HG02840 (cell line): ENCODE results near the gene STX3.
"Not testable (repeated sequence)": the region's sequence is repeated elsewhere in the genome, so short reads cannot be mapped to it uniquely, and the experiment has no call there.

Experiments used
- ATAC-seq: cut with Tn5 transposase; IDR thresholded peaks from one replicate; pipeline ENCODE4 v1.9.1; 2021; ENCODE audit warnings: mild to moderate bottlenecking, moderate library complexity, moderate number of reproducible peaks; ENCODE audit not compliant: unreplicated experiment, low FRiP score

Gene STX3

GRCh38 chr11:59785818-59786217 is 30.6 kb downstream of the STX3 start:
- no peak for ATAC-seq

DNA sequence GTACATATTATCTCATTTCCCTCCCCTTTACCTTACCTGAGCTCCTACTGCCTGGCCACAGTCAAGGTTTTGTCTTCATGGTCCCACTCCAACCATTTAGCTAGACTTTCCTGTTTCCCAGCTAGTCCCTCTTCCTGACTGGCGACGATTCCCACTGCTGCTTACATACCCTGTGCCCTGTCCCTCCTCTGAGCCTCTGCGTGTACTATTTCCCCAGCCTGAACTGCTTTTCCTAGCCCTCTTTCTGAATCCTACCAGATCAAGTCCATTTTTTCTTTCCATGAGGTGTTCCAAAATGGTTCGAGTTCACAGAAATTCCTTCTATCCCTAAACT is 32.0 kb downstream of the STX3 start:
- ATAC-seq = no peak

DNA sequence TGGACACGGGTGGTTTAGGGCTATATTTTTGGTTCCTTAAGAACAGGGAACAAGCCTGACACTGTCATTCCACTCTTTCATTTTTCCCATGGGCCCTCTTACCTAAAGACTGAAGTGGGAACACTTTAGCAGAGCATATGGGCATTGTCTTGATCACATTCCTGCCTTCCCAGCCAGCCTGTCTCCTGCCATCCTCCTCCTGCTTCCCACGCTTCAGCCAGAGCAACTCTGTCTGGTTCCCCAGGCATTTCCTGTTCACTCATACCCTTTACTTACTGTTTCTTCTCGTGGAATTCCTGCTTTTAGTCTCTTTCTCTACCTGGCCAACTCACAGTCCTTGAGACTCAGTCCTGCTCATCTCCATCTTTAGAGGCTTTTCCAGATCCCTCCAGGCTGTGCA is 32.6 kb downstream of the STX3 start:
- ATAC-seq = no peak

DNA sequence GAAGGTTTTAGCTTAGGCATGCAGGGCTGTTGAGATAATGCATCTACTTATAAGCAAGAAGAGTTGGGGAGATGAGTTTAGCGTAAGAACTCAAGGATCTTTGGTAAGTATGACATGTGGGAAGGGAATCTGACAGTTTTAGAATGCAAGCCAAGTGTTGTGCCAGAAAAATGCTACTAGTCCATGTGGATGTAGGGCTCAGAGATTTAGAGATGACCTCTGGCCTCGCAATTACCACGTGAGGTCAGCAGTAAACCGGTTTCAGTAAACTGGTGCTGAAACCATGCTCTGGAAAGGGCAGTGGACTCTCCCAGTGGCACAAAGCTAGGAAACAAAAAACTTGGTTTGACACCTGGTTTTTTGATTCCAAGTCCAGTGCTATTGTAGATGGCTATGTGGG is 36.5 kb downstream of the STX3 start:
- no peak for ATAC-seq

DNA sequence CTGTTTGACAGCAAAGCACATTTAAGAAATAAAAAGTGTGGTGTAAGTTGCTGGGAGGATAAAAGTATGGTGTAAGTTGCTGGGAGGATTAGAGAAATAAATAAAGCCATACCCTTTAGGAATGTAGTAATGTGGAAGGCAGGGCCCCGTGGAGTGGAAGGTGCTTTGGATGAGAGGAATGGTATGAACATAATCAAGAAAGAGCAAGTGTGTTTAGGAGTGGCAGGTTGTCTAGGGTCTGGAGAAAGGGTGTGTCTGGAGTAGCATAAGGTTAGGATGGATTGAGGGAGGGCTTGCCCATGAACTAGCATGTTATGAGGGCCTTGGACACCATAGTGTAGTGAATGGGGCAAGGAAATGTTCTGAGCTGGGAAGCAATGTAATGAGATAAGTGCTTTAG is 37.3 kb downstream of the STX3 start:
- no peak for ATAC-seq

GRCh38 chr11:59794417-59794816 is 39.2 kb downstream of the STX3 start:
- ATAC-seq = no peak

DNA sequence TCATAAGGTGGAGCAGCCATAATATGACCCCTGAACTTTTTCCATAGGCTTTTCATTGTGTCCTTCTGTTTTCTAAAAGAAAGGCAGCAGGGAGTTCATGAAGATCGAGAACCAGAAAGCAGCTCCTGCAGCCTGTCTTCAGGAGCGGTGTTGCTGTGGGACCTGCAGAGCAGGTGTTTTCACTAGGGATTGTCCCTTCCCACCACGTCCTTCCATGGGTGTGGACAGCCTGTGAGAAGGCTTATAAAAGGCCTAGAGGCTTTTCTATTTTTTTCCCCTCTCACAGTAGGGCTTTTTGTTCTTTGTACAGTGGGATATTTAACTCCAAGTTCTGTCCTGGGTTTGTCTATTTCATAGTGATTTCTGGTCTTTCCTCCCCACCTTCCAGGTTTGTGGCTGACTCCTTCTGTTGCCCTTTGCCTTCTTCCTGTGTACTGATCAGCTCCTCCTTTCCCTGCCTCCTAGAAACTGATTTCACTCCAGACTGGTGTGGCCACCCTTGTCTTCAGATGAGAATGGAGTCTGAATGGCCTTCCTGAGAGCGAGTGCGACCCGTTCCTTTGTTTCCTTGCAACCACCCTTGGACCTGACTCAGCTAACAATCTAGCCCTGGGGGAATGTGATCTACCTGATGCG is 45.3 kb downstream of the STX3 start:
- ATAC-seq = no peak

DNA sequence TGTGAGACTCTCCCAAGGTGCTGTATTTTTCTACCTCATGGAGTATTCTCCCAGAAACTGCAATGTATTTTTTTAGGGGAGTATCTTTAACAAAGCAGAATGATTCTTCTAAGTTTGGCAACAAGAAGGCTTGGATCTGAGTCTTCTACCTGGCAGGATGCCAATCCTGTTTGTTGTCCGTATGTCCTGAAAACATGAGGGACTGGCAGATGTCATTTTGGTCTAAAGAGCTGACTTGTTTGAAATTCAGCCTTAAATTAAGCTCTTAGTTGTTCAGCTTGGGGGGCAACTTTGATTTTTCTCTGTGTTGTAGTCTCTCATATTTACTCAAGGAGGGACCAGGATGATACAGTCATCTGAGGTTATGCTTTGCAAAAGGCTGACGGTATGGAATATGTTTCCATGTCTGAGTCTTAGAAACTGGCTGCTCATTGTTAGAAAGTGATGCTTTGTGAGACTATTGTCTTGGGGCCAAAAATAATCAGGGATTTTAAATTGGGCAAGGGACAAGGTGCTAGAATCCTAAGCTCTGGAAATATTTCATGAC is 46.1 kb downstream of the STX3 start:
- no peak for ATAC-seq

DNA sequence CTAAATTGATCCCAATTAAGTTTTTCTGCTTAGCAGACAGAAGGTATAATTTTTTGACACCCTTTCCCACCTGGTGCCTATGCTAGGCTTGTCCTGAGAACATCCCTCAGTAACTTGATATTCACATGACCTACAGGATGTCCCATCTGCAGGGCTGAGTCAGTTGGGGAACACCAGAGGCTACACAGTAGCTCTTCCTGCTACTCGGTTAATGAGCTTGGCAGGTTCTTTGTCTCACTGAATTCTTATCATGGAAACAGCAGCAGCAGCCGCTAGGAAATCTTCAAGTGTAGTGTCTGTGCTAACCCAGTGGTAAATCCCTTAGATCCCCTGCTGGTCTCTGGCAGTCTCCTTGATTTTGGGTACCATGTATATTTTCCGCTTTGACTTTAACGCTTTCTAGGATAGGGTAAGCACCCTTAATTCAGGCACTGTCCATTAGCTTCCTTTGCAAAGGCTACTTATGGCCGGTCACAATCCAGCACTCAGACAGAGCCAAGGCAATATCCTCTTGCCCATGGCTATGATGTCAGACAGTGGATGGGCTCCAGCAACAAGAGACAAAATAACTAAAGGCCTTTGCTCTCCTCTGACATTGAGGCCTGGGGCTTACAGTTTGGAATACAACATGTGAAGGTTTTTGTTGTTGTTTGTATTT is 46.9 kb downstream of the STX3 start:
- no peak for ATAC-seq

DNA sequence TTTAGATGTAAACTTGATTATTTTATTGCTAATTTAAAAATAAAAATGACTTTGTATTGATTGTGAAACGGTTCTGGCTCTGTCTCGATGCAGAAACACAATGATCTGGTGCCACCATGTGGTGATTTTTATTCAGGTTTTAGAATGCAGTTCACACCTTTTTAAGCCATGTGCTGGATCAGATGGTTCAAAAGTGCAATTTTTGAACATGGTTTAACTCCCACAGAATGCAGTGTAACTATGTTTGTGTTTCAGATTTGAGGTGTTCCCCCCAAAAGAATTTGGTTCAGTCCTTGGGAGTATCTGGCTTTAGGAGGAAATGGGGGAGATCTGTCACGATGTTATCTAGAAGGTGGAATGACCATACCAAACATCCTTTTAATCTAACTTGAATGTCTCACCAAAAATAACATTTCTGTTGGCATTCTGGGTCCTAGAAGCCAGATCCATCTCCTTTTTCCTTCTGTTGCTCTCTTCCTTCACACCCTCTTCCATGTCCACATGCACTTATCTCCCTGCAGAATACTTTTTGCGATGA is 47.5 kb downstream of the STX3 start:
- ATAC-seq = peak; percentile 55

- no peak for ATAC-seq
Measured at GRCh38 chr11:59804061-59804460, 48.9 kb downstream of the STX3 start.

DNA sequence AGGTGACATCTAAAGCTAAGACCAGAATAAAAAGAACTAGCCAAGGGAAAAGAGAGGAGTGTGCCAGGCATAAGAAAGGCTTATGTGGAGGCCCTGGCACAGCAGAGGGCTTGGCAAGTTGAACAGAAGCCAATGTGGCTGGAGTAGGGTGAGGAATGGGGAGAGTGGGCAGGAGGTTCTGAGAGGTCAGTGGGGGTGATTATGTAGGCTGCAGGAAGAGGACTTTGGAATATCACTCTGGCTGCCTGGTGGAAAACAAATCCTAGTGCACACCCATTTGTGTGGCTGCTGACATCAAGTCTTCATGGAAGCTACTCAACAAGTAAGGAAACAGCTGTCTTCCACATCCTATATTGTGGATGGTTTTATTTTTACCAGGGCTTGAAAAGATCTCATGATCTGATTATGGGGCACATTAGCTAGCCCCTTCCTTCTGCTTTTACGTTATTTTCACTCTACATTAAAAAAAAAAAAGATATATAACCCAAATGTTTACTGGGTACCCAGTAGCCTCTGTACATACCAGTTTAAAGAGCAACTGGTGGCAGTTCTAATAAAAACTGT is 52.0 kb downstream of the STX3 start:
- ATAC-seq = no peak

DNA sequence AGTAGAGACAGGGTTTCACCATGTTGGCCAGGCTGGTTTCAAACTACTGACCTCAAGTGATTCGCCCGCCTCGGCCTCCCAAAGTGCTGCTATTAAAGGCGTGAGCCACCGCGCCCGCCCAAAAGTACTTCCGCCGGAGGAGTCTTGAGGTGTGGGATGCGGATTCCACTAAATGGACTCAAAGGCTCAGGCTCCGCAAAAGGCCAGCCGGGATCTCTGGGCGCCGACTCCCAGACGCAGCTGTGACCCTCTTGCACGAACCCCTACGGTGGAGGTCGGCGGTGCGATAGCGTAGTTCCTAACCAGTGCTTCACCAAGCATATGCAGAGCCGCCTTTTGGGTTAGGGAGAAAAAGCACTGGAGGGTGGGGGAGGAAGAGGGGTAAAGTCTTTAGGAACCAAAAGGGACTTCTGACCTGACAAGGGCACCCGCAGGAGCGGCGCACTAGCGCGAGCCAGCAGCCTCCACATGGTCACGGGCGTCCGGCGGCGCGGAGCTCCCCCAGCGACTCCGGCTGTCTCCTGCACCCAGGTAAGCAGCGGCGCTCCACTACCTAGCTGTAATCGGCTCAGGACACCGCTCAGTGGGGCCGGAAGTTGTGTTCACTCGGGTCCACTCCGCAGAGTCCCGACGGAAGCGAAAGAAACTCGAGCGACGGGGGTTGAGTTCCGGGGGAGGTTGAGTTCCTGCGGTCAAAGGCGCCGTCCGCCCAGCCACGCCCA is 55.2 kb downstream of the STX3 start, which contains the start of gene MRPL16:
Gene MRPL16 (minus strand): TSS at position 590 of the 722 bp plus-strand sequence. CDS start 120 bp downstream, at position 470.
- peak; percentile 100 for ATAC-seq

- ATAC-seq = no peak
Measured at GRCh38 chr11:59810911-59811259, 55.7 kb downstream of the STX3 start.

DNA sequence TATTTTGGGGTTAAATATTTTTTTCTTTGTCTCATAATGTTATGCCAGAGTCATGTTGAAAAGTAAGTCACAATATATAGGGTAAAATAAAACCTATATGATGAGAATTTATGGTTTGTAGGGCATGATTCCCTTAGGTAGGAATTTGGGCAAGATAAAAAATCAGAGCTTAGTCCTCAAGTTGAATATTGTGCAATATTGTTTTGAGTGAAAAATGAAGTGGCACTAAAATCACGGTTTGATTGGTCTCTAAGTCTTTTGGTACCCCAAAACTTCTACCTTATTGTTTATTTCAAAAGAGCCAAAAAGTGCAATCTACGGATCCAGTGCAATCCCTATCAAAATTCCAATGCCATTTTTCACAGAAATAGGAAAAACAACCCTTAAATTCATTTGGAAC is 57.0 kb downstream of the STX3 start:
- no peak for ATAC-seq

DNA sequence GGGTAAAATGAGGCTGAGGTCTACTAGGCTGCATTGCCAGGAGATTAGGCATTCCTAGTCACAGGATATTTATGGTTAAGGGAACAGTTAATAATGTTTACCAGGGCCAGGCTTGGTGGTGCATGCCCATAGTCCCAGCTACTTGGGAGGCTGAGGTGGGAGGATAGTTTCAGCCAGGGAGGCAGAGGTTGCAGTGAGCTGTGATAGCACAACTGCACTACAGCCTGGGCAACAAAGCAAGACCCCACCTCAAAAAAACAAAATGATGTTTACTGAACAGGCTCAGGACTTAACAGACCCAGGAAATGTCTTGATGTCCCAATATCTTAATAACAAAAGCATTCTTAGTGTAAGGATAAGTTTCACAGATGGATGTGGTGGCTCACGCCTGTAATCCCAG is 58.2 kb downstream of the STX3 start:
- ATAC-seq = no peak

GRCh38 chr11:59814021-59814420 is 58.8 kb downstream of the STX3 start:
- no peak for ATAC-seq

DNA sequence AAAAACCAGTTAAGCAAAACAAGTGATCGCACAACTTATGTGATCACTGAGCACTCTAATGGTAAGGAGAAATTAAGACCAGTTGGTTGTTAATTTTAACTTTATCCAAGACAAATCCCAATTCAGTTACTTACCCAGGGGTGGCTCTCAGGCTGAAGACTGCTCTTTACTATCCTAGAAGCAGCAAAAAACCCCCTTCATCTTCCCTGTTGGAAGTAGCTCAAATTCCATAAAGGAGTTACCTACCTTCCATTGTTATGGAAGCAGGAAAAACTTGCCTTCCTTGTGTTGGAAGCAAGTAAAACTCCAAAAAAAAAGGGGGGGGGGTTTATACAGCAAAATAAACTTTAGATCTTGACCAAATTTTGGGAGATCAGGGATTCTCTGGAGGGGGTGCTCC is 60.6 kb downstream of the STX3 start:
- ATAC-seq = no peak

GRCh38 chr11:59816434-59816833 is 61.3 kb downstream of the STX3 start:
- ATAC-seq = not testable (repeated sequence)

DNA sequence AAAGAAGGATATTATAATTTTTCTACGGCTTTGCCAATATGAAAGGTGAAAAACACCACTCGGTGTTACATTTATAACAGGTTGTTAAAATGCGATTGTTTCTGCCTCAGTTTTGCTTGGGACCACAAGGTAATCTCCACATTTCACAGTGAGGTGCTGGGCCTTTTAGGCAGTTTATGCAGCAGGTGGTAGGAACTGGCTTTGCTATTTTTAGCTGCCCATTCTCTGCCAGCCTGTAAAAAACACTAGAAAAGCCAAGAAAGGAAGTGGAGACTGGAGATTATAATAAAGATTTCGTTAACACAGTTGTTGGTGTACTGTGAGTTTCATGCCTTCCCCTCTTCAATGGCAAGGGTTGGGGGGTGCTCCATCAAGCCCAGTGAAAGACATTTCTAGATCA is 63.4 kb downstream of the STX3 start:
- ATAC-seq = no peak

DNA sequence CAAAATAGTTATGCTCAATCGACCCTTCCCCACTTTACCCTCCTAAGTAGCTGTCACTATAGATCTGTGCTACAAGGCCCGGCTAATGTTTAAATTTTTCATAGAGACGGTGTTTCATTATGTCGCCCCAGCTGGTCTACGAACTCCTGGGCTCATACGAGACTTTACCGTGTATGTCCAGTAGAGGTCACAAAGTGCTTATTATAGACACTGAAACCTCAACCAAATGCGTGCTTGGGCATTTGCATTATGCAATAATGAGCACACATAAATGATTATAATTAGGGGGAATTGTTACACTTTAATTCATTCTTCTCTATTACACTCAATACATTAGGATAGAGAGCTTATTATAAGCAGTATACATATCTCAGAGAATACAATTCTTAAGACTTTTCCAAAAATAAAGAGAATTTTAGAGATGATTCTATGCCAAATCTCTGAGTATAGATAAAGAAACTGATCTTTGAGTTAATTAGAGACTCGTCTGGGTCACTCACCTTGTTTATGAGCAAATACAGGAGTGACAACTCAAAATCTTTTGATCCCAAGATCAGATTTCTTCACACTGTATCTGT is 67.9 kb downstream of the STX3 start:
- peak; percentile 78 for ATAC-seq
